HFF-Myc (cell line): ENCODE measurements around the gene SLC17A2.

Experiments
- DNase-seq: peaks from one replicate; pipeline ENCODE4 v3.0.0-alpha.2; 2011; ENCODE audit warnings: low read depth; ENCODE audit errors: extremely low read depth
- H3K4me3 ChIP-seq: replicated peaks from 2 replicates; pipeline ENCODE4 v1.5.1; 2011; ENCODE audit warnings: low read depth, mild to moderate bottlenecking, control low read depth, low read length
- TF ChIP-seq, protein P1 (sequence below): IDR thresholded peaks from 2 replicates; pipeline ENCODE4 v1.5.1; 2012; ENCODE audit warnings: mild to moderate bottlenecking, low read depth, low read length, control low read depth; ENCODE audit errors: missing control alignments

SLC17A2 gene

DNA sequence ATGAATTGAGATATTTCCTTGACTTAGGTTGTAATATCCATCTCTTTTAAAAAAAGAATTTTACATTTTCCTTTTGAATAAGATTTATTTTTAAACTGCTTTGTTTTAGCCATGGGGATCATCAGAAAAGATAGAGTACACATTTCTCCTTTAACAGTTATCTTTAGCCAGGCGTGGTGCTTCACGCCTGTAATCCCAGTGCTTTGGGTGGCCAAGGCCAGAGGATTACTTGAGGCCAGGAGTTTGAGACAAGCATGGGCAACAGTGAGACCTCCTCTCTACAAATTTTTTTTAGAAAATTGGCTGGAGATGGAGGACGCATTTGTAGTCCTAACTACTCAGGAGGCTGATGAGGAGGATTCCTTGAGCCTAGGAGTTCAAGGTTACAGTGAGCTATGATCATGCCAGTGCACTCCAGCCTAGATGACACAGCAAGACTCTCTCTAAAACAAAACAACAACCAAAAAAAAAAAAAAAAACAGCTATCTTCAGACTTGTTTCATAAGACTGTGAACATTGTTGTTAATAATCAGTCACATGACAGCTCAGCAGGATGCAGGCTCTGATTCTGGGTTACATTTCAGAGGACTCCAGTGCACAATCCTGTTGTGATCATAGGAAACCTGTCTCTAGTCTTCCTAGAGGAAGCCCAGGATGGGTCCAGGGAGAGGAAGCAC lies 54.4 kb downstream of the SLC17A2 start:
- no peak for DNase-seq
- TF ChIP-seq, protein P1, sequence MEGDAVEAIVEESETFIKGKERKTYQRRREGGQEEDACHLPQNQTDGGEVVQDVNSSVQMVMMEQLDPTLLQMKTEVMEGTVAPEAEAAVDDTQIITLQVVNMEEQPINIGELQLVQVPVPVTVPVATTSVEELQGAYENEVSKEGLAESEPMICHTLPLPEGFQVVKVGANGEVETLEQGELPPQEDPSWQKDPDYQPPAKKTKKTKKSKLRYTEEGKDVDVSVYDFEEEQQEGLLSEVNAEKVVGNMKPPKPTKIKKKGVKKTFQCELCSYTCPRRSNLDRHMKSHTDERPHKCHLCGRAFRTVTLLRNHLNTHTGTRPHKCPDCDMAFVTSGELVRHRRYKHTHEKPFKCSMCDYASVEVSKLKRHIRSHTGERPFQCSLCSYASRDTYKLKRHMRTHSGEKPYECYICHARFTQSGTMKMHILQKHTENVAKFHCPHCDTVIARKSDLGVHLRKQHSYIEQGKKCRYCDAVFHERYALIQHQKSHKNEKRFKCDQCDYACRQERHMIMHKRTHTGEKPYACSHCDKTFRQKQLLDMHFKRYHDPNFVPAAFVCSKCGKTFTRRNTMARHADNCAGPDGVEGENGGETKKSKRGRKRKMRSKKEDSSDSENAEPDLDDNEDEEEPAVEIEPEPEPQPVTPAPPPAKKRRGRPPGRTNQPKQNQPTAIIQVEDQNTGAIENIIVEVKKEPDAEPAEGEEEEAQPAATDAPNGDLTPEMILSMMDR = no peak
- H3K4me3 ChIP-seq = no peak overlapping the region

- H3K4me3 ChIP-seq = no peak overlapping the region
- TF ChIP-seq, protein P1 = no peak
- no peak for DNase-seq
Observed at GRCh38 chr6:25875563-25875905, 55.0 kb downstream of the SLC17A2 start.

DNA sequence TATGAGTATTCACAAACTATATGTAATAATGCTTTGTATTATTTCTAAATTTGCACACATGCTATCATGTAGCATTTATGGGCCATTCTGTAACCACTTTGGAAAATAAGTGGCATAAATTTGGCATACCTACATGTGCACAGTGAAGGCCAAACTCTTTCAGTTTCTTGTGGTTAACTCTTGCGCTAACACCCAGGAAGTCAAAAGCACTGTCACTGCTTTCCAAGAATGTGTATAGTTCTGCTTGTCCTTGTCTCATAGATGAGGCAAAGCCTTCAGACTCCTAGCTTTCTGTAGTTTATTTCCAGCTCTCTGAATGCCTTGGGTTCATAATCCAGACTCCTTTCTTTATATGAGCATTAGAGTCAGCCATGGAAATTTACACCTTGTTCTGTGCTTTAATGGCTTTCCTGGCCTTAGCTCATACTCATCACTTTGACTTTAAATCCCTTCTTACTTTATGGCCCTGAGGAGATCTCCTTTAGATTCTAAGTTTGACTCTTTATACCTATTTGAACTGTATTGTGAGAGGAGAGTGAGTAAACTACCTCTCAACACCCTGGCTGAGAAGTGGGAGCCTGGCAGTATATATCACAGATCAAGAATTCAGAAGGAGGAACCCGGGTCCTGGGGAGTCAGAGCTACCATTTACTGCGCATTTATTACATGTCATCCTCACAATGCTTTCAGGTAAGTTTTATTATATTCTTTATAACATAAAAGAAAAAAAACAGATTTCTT lies 55.5 kb downstream of the SLC17A2 start:
- TF ChIP-seq, protein P1 = no peak
- no peak overlapping the region for H3K4me3 ChIP-seq
- DNase-seq = no peak

DNA sequence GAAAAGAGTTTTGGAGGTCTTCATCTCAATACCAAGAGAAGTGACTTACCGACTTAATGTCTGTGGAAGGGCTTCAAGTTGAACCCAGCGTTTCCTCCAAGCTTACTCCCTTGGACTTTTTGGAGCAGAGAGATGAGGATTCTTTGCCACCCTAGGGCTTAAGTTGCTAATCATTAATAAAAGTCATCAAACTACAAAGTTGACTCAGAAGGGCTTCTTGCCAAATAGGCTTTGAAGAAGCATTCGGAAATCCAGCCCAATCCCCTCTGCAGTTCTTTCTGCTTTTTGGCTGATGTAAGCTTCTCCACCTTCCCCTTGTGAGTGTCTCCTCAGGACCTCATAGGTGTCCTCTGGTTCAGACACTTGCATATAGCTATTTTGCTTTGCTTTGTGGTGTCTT lies 56.4 kb downstream of the SLC17A2 start, which contains the start of gene SLC17A3:
Gene SLC17A3 (minus strand): TSS at position 126 of the 400 bp plus-strand sequence. CDS start 5,856 bp downstream, outside the sequence.
- TF ChIP-seq, protein P1 = no peak
- H3K4me3 ChIP-seq = no peak within 1 kb of the TSS
- no peak for DNase-seq

DNA sequence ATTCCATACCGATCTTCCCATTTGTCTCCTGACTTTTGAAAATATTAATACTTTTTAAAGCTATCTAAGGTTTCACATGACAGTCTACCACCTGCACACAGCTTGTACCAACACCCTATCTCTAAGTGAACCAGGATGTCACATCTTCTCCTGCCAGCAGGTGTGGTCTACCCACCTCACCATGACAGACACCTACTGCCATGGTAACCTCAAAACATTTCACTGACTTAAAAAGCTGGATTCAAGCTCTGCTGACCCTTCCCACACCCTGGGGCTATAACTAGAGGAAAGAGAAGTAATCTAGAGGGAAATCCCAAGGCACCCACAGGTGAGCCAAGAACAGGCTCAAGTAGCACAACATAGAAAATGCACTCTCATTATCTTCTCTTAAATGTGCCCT lies 57.7 kb downstream of the SLC17A2 start:
- DNase-seq = no peak
- no peak overlapping the region for H3K4me3 ChIP-seq
- TF ChIP-seq, protein P1 = no peak

DNA sequence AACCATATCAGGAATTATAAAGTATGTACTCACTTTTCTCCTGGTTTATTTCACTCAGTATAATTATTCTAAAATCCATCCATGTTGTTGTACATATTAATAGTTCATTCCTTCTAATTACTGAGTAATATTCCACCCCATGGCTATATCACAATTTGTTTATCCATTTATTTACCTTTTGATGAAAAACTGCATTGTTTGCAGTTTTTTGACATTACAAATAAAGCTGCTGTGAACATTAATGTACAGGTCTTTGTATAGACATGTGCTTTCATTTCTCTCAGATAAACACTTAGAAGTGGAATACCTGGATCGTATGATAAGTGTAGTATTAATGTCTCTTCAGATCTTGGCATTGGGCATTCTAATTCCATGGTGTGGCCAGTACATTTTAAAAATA lies 60.7 kb downstream of the SLC17A2 start:
- TF ChIP-seq, protein P1 = no peak
- no peak for DNase-seq
- H3K4me3 ChIP-seq = no peak overlapping the region
